Panc1 (cell line): ENCODE data around the gene RALA. TPM values are rescaled to one million over a fixed set of nuclear protein-coding genes. Genes with fewer than 3 reads are reported as not detected.

Source experiments
- ATAC-seq: fragments of 200-7000 bp; cut with Tn5 transposase; 2 replicates; pipeline ENCODE4 v1.9.1; 2020; ENCODE audit warnings: mild to moderate bottlenecking, moderate library complexity
- BruUV-seq: library from RNA; stranded (reverse); fragments of 400-500 nt; replicated peaks from 2 replicates; lab custom pipeline; 2021; lab: Mats Ljungman, UMichigan
- CTCF ChIA-PET: fragments of 300-600 bp; sonication (Branson Sonifier 250); formaldehyde crosslinking; loops from one replicate; lab custom pipeline; 2022; ENCODE audit warnings: antibody characterized with exemption; lab: Charles Lee
- POLR2A ChIA-PET: fragments of 300-600 bp; sonication (Branson Sonifier 250); formaldehyde crosslinking; loops from one replicate; lab custom pipeline; 2022; ENCODE audit warnings: antibody characterized with exemption; lab: Charles Lee
- DNase-seq: peaks from one replicate; pipeline ENCODE4 v3.0.0-alpha.2; 2010; ENCODE audit warnings: low read depth, low spot score
- H3K27ac ChIP-seq: 2 replicates; pipeline ENCODE4 v1.5.1; 2011; ENCODE audit warnings: mild to moderate bottlenecking, low read length, inconsistent platforms
- H3K27me3 ChIP-seq: fragments of 200-500 bp; sonication (Bioruptor generic); 2 replicates; pipeline ENCODE4 v1.6.0; 2014; ENCODE audit warnings: low read length, inconsistent platforms; ENCODE audit not compliant: control insufficient read depth, insufficient read depth
- H3K36me3 ChIP-seq: fragments of 200-500 bp; sonication (Bioruptor generic); 2 replicates; pipeline ENCODE4 v1.5.1; 2014; ENCODE audit warnings: inconsistent platforms, mild to moderate bottlenecking, low read length, moderate library complexity; ENCODE audit not compliant: control insufficient read depth, insufficient read depth
- H3K4me1 ChIP-seq: 2 replicates; pipeline ENCODE4 v1.5.1; 2011; ENCODE audit warnings: inconsistent platforms, mild to moderate bottlenecking, low read length, moderate library complexity; ENCODE audit not compliant: control insufficient read depth, insufficient read depth
- H3K4me3 ChIP-seq, 2 experiments: 2 replicates each; pipeline ENCODE4 v1.5.1; 2011 to 2012; ENCODE audit warnings: low read depth in 2 of 2, low read length in 2 of 2, mild to moderate bottlenecking in 2 of 2, inconsistent platforms in 1 of 2, moderate library complexity in 1 of 2
- H3K9me3 ChIP-seq: fragments of 200-500 bp; sonication (Bioruptor generic); 2 replicates; pipeline ENCODE4 v1.5.1; 2014; ENCODE audit warnings: low read depth, mild to moderate bottlenecking, inconsistent platforms, low read length, moderate library complexity; ENCODE audit not compliant: control insufficient read depth, insufficient read depth
- POLR2AphosphoS5 ChIP-seq: IDR thresholded peaks from 2 replicates; pipeline ENCODE4 v1.6.1; 2012; ENCODE audit warnings: mild to moderate bottlenecking, low read depth, low read length, moderate library complexity
- SIN3A ChIP-seq: IDR thresholded peaks from 2 replicates; pipeline ENCODE4 v1.6.1; 2012; ENCODE audit warnings: low read depth, mild to moderate bottlenecking, low read length, moderate library complexity, borderline replicate concordance; ENCODE audit not compliant: insufficient read depth
- TCF7L2 ChIP-seq: IDR thresholded peaks from 2 replicates; pipeline ENCODE4 v1.6.1; 2011; ENCODE audit warnings: mild to moderate bottlenecking, low read depth, low read length, inconsistent platforms
- in situ Hi-C: cut with HindIII; loops from 2 replicates; pipeline ENCODE4 v1.10.0; 2016; ENCODE audit warnings: low sequenced_read_pairs, low pct_unique_long_range_greater_than_20kb
- intact Hi-C: fragments of 100-400 bp; cut with micrococcal nuclease; formaldehyde crosslinking; loops from one replicate; pipeline ENCODE4 v1.10.0; 2022; ENCODE audit not compliant: unreplicated experiment
- total RNA-seq: library from RNA; stranded (reverse); gene quantifications from one replicate; pipeline ENCODE4 v1.2.1, GENCODE V29; 2021; ENCODE audit not compliant: unreplicated experiment
- TF ChIP-seq, protein P1 (sequence below): fragments of 450-650 bp; IDR thresholded peaks from 2 replicates; pipeline ENCODE4 v1.5.1; 2017; ENCODE audit warnings: mild to moderate bottlenecking
- TF ChIP-seq, protein P2 (sequence below), 2 experiments: IDR thresholded peaks; 2 replicates each; pipeline ENCODE4 v1.6.1; 2011 to 2012; ENCODE audit warnings: low read depth in 2 of 2, control low read depth in 1 of 2, low read length in 1 of 2, mild to moderate bottlenecking in 1 of 2, moderate library complexity in 1 of 2; ENCODE audit not compliant: insufficient read depth in 1 of 2

Gene RALA
- total RNA-seq, 1 experiment from 2014 or later = 34.3 TPM

DNA sequence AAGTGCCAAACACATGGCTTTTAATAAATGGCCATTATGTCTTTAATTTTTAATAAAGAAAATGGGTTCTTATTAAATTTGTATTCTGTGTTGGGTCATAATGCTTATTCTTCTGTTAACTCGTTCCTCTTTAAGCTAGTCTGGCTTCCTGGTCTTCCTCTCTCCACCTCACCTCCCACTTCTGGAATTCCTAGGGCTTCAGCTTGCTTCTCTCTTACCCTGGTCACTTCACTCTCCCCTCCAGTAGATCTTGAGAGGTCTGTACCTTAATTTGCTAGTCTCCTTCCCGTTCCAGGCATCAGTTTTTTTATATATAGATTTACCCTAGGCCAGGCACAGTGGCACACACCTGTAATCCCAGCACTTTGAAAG, 111.2 kb downstream of the RALA start:
- CTCF ChIA-PET = interaction anchor here (1.1 kb wide), 1 partner anchor 154 kb away, joined by 4 read pairs; no protein-coding TSS in a partner anchor
- in situ Hi-C loops (no loop called here), intact Hi-C loops (no loop called here)
- no peak for ATAC-seq
- Histone ChIP-seq H3K27me3 (no peaks in the 10 kb centered on the region), H3K4me3 (peak overlapping the region; percentile 65 to 68), H3K36me3 (no peaks in the 10 kb centered on the region), H3K4me1 (peaks cover 24% of the 10 kb centered on the region), H3K27ac (peak overlapping the region; percentile 90), H3K9me3 (no peaks in the 10 kb centered on the region)
- no TSS peak for BruUV-seq
- TF ChIP-seq, protein P1, sequence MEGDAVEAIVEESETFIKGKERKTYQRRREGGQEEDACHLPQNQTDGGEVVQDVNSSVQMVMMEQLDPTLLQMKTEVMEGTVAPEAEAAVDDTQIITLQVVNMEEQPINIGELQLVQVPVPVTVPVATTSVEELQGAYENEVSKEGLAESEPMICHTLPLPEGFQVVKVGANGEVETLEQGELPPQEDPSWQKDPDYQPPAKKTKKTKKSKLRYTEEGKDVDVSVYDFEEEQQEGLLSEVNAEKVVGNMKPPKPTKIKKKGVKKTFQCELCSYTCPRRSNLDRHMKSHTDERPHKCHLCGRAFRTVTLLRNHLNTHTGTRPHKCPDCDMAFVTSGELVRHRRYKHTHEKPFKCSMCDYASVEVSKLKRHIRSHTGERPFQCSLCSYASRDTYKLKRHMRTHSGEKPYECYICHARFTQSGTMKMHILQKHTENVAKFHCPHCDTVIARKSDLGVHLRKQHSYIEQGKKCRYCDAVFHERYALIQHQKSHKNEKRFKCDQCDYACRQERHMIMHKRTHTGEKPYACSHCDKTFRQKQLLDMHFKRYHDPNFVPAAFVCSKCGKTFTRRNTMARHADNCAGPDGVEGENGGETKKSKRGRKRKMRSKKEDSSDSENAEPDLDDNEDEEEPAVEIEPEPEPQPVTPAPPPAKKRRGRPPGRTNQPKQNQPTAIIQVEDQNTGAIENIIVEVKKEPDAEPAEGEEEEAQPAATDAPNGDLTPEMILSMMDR = no peak
- TF ChIP-seq SIN3A (no peak), TCF7L2 (no peak), POLR2AphosphoS5 (no peak)
- TF ChIP-seq, protein P2, sequence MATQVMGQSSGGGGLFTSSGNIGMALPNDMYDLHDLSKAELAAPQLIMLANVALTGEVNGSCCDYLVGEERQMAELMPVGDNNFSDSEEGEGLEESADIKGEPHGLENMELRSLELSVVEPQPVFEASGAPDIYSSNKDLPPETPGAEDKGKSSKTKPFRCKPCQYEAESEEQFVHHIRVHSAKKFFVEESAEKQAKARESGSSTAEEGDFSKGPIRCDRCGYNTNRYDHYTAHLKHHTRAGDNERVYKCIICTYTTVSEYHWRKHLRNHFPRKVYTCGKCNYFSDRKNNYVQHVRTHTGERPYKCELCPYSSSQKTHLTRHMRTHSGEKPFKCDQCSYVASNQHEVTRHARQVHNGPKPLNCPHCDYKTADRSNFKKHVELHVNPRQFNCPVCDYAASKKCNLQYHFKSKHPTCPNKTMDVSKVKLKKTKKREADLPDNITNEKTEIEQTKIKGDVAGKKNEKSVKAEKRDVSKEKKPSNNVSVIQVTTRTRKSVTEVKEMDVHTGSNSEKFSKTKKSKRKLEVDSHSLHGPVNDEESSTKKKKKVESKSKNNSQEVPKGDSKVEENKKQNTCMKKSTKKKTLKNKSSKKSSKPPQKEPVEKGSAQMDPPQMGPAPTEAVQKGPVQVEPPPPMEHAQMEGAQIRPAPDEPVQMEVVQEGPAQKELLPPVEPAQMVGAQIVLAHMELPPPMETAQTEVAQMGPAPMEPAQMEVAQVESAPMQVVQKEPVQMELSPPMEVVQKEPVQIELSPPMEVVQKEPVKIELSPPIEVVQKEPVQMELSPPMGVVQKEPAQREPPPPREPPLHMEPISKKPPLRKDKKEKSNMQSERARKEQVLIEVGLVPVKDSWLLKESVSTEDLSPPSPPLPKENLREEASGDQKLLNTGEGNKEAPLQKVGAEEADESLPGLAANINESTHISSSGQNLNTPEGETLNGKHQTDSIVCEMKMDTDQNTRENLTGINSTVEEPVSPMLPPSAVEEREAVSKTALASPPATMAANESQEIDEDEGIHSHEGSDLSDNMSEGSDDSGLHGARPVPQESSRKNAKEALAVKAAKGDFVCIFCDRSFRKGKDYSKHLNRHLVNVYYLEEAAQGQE (IDR thresholded peaks at IDR 0.05; ENCODE audit: insufficient read depth in 1 of 2, low read depth in 2 of 2, low read length in 1 of 2) = no peak
- DNase-seq = no peak
- POLR2A ChIA-PET = interaction anchor here (0.6 to 0.7 kb wide), 2 partner anchors 38 to 109 kb away, joined by 3 to 4 read pairs; no protein-coding TSS in a partner anchor

DNA sequence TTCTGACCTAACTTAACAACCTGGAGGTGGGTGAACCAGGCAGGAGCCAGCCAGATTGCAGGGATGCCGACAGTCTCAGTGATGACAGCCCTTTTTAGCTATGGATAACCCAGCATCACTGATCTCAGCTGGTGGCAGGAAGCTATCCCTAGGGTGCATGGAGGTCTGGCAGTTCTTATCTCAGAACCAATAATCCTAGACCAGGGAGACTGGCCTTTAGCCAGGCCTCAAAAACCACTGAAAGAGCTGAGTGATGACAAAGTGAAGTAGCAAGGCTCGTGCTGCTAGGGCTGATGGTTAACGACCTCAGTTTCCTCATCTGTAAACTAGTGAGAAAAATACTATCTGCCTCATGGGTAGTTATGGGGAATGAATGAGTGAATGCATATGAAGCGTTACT, 112.5 kb downstream of the RALA start:
- no peak for DNase-seq
- intact Hi-C loops = no loop called here

More for the DNA sequence above, 112.5 kb downstream of the RALA start:
- no peak for ATAC-seq
- Histone ChIP-seq H3K4me1 (peaks cover 24% of the 10 kb centered on the region), H3K27me3 (no peaks in the 10 kb centered on the region), H3K36me3 (no peaks in the 10 kb centered on the region), H3K27ac (no peak overlapping the region), H3K4me3 (no peak overlapping the region), H3K9me3 (no peaks in the 10 kb centered on the region)
- ChIA-PET CTCF (interaction anchor here (0.5 kb wide), 1 partner anchor 48 kb away, joined by 5 read pairs; no protein-coding TSS in a partner anchor), POLR2A (interaction anchor here (0.7 kb wide), 1 partner anchor 175 kb away, joined by 4 read pairs; no protein-coding TSS in a partner anchor)
- BruUV-seq = no TSS peak
- in situ Hi-C loops = no loop called here
- TF ChIP-seq TCF7L2 = no peak
- no peak for TF ChIP-seq SIN3A
- no peak for TF ChIP-seq POLR2AphosphoS5
- TF ChIP-seq, protein P2 (IDR thresholded peaks at IDR 0.05; ENCODE audit: insufficient read depth in 1 of 2, low read depth in 2 of 2, low read length in 1 of 2) = no peak
- TF ChIP-seq, protein P1 = no peak
